ENCODE measurements around the gene COP1. TPM values are rescaled to one million over a fixed set of nuclear protein-coding genes. Genes with fewer than 3 reads are reported as not detected.

Gene COP1
- total and polyA plus RNA-seq, 10 of the 15 experiments (the other 5 are each of a cell fraction or from before 2014, with no cell fraction given): 17.7 to 49.9 (median 38.7) TPM

DNA sequence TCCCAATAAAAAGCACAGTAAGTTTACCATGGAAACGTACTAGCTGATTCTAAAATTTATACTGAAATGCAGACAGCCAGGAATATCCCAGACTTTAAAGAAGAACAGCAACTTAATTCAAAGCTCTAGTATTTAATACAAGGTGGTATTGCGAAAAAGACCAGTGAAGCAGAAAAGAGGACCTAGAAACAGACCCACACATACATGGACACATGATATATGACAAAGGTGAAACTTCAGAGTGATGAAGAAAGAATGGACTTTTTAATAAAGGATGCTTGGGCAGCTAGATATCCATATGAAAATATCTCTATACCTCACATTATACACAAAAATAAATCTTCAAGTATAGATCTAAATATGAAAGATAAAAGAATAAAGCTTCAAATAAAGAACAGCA is 62.6 kb downstream of the COP1 start (continued):
- TF ChIP-seq MTA2 (IDR thresholded peaks at IDR 0.05; ENCODE audit: low read depth) (no peak), HCFC1 (IDR thresholded peaks at IDR 0.05; ENCODE audit: low read length) (no peak), SMAD1 (IDR thresholded peaks at IDR 0.05; ENCODE audit: low read depth, partially characterized antibody) (no peak)
- TF ChIP-seq, protein P1, sequence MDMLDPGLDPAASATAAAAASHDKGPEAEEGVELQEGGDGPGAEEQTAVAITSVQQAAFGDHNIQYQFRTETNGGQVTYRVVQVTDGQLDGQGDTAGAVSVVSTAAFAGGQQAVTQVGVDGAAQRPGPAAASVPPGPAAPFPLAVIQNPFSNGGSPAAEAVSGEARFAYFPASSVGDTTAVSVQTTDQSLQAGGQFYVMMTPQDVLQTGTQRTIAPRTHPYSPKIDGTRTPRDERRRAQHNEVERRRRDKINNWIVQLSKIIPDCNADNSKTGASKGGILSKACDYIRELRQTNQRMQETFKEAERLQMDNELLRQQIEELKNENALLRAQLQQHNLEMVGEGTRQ (IDR thresholded peaks at IDR 0.05; ENCODE audit: borderline replicate concordance, low read depth, low read length): no peak
- TF ChIP-seq, protein P2, sequence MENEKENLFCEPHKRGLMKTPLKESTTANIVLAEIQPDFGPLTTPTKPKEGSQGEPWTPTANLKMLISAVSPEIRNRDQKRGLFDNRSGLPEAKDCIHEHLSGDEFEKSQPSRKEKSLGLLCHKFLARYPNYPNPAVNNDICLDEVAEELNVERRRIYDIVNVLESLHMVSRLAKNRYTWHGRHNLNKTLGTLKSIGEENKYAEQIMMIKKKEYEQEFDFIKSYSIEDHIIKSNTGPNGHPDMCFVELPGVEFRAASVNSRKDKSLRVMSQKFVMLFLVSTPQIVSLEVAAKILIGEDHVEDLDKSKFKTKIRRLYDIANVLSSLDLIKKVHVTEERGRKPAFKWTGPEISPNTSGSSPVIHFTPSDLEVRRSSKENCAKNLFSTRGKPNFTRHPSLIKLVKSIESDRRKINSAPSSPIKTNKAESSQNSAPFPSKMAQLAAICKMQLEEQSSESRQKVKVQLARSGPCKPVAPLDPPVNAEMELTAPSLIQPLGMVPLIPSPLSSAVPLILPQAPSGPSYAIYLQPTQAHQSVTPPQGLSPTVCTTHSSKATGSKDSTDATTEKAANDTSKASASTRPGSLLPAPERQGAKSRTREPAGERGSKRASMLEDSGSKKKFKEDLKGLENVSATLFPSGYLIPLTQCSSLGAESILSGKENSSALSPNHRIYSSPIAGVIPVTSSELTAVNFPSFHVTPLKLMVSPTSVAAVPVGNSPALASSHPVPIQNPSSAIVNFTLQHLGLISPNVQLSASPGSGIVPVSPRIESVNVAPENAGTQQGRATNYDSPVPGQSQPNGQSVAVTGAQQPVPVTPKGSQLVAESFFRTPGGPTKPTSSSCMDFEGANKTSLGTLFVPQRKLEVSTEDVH (IDR thresholded peaks at IDR 0.05; ENCODE audit: low read depth, partially characterized antibody): no peak
- TF ChIP-seq, protein P3, sequence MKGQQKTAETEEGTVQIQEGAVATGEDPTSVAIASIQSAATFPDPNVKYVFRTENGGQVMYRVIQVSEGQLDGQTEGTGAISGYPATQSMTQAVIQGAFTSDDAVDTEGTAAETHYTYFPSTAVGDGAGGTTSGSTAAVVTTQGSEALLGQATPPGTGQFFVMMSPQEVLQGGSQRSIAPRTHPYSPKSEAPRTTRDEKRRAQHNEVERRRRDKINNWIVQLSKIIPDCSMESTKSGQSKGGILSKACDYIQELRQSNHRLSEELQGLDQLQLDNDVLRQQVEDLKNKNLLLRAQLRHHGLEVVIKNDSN (IDR thresholded peaks at IDR 0.05; ENCODE audit: borderline replicate concordance, extremely low read length, insufficient read depth, low read depth, low read length): no peak
- TF ChIP-seq, protein P4, sequence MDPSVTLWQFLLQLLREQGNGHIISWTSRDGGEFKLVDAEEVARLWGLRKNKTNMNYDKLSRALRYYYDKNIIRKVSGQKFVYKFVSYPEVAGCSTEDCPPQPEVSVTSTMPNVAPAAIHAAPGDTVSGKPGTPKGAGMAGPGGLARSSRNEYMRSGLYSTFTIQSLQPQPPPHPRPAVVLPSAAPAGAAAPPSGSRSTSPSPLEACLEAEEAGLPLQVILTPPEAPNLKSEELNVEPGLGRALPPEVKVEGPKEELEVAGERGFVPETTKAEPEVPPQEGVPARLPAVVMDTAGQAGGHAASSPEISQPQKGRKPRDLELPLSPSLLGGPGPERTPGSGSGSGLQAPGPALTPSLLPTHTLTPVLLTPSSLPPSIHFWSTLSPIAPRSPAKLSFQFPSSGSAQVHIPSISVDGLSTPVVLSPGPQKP (IDR thresholded peaks at IDR 0.05; ENCODE audit: low read depth, low read length): no peak
- TF ChIP-seq, protein P5, sequence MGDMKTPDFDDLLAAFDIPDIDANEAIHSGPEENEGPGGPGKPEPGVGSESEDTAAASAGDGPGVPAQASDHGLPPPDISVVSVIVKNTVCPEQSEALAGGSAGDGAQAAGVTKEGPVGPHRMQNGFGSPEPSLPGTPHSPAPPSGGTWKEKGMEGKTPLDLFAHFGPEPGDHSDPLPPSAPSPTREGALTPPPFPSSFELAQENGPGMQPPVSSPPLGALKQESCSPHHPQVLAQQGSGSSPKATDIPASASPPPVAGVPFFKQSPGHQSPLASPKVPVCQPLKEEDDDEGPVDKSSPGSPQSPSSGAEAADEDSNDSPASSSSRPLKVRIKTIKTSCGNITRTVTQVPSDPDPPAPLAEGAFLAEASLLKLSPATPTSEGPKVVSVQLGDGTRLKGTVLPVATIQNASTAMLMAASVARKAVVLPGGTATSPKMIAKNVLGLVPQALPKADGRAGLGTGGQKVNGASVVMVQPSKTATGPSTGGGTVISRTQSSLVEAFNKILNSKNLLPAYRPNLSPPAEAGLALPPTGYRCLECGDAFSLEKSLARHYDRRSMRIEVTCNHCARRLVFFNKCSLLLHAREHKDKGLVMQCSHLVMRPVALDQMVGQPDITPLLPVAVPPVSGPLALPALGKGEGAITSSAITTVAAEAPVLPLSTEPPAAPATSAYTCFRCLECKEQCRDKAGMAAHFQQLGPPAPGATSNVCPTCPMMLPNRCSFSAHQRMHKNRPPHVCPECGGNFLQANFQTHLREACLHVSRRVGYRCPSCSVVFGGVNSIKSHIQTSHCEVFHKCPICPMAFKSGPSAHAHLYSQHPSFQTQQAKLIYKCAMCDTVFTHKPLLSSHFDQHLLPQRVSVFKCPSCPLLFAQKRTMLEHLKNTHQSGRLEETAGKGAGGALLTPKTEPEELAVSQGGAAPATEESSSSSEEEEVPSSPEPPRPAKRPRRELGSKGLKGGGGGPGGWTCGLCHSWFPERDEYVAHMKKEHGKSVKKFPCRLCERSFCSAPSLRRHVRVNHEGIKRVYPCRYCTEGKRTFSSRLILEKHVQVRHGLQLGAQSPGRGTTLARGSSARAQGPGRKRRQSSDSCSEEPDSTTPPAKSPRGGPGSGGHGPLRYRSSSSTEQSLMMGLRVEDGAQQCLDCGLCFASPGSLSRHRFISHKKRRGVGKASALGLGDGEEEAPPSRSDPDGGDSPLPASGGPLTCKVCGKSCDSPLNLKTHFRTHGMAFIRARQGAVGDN (IDR thresholded peaks at IDR 0.05): no peak
